Activated T-cell treated with anti-CD3 and anti-CD28 coated beads for 1 hour (primary cell): Measurements from ENCODE around the gene IL5RA.

Experiments used
- DNase-seq: peaks from one replicate; pipeline ENCODE4 v3.0.0-alpha.2; 2020; ENCODE audit warnings: low read depth

IL5RA gene

GRCh38 chr3:3066378-3066777 lies 43.8 kb downstream of the IL5RA start:
- DNase-seq, result no peak

- no peak for DNase-seq
Measured at GRCh38 chr3:3065876-3066275, 44.3 kb downstream of the IL5RA start.

DNA sequence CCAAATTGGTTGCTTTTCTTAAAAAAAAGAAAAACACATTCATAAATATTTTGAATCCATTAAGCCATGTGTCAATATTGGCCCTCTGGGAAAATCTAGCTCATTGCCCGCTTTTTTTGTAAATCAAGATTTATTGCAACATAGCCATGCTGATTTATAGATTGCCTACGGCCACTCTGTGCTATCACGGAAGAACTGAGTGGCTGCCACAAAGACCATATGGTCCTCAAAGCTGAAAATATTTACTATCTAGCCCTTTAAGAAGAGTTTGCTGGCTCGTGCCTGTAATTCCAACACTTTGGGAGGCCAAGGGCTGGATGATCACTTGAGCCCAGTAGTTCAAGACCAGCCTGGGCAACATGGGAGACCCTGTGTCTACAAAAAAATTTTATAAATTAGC lies 45.9 kb downstream of the IL5RA start:
- DNase-seq, result no peak

DNA sequence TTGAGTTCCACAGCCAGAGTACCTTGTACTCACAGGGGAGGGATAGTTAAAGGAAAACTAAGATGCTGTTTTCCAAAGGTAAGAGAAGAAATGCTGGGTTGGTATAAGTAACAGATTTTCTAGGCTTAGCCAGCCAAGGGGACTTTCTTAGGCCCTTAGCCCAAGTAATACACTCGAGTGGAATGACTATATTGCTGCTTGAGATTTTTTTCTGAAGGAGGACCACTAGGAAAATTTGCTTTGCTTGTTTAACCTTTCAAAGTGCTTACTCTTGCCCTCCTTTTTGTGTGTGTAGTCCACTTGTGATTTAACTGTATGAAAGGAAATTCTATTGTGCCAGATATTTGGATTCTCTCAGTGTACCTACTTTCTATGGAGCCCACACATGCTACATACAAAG lies 50.5 kb downstream of the IL5RA start:
- no peak for DNase-seq

GRCh38 chr3:3053974-3054373 lies 56.2 kb downstream of the IL5RA start:
- no peak for DNase-seq

DNA sequence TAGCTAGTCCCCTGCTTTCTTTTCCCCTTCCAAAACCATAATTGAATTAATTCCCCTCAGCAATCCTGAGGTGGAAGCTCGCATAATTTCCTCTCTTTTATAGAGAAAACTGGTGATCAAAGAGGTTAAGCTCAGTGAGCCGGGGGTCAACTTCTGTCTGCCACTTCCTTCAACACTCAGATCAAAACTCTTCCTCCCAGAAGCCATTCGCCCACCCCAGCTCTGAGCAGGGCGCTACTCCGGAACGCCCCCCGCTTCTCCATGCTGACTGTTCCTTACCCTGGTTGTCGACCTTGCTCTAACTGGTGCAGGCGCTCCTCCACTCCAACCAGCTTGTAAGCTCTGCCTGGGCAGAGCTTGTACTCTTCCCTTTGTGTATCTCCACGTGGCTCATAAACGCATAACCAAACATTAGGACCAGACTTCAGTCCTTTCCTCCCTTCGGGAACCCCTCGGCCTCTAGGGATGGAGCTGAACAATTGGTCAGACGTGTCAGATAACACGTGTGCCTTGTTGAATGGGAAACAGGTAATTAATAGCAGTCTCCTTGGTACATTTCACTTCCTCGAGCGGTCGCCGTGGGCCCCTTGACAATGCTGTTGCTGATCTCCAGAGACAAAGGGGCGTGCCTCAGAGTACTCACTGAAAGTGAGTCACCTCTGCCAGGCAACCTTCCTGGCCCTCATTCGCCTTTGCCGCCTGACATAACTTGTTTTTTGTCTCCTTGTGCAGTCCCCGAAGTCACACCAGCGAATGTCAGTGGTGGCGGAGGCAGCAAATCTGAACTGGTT lies 71.8 kb downstream of the IL5RA start:
- DNase-seq, result no peak

DNA sequence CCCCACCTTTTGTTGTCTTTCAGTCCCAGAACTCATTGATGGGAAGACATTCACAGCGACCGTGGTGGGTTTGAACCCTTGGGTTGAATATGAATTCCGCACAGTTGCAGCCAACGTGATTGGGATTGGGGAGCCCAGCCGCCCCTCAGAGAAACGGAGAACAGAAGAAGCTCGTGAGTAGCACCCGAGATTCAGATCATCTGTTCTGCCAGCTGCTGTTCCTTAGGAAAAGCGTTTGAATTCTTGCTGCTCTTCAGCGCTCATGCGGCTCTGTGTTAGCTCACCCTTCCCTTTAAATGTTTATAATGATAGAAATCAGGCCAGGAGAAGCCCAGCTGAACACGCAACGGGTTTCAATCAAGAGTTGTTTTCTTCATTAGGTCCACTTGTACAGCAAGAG lies 73.0 kb downstream of the IL5RA start:
- DNase-seq, result no peak

DNA sequence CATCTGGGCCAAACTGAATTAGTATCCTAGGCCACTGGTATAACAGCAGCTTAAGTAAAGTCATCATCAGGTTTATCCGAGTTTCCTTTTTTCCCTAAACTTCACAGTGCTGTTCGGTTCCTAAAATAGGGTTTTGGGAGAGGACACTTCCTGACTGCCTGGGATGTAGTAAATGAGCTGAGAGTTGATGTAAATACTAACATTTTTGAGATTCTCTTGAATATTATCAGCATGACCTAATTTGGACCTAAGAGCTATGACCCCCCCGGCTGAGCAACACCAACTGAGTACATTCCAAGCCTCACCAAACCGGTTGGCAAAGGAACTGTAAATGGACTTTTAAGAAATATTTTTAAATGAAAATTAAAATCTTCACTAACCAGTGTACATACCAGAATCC lies 78.8 kb downstream of the IL5RA start:
- no peak for DNase-seq

GRCh38 chr3:3027976-3028567 lies 82.1 kb downstream of the IL5RA start:
- no peak for DNase-seq

- no peak for DNase-seq
Measured at GRCh38 chr3:3023111-3023745, 86.9 kb downstream of the IL5RA start.

DNA sequence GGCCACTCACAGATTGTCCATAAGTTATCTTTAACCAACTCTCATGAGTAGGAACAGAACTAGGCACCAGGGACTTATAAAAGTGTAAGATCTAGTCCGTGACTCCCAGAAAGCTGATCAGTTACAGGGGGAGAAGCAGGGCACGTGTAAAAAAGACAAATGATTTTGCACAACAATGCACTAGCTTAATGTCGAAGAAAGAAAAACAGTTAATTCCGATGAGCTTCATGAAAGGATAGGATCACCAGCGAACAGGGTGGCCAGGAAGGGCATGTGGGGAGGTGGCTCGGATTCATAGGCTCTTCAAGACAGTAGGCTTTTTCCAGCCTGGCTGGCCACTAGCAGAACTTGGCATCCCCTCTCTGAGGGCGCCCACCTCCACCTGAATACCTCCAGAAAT lies 90.0 kb downstream of the IL5RA start:
- no peak for DNase-seq
